ENCODE data around the gene CFDP1.

CFDP1 gene

DNA sequence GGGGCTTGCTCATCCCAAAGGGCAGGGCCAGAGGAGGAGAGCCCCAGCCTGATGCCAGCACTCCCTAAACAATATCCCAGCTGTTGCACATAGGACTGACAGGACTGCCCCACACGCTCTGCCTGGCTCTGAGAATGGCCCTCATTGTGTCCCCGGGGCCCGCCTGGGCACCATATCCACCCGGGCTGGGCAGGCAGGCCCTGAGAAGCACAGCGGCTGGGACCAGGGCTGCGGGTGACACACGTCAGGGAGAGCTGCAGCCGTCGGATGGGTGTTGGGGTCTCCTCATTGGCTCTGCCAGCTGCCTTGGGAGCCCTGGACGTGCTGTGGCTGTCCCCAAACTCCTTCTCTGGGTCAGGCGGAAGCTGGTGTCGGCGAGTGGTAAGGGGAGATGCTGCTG is 186.1 kb downstream of the CFDP1 start:
- no peak for DNase-seq (ENCODE audit: low read depth, low spot score)
- CTCF ChIA-PET, result interaction anchor here (0.6 to 1.6 kb wide), 3 partner anchors 11 to 138 kb away, joined by 3 to 4 read pairs (median 4); no protein-coding TSS in a partner anchor
- H3K4me3 ChIP-seq (ENCODE audit: low read depth, low read length), result no peak overlapping the region
- POLR2A ChIA-PET, result interaction anchor here (1.1 kb wide), 1 partner anchor 16 kb away, joined by 3 read pairs; no protein-coding TSS in a partner anchor
- TF ChIP-seq, protein P1, sequence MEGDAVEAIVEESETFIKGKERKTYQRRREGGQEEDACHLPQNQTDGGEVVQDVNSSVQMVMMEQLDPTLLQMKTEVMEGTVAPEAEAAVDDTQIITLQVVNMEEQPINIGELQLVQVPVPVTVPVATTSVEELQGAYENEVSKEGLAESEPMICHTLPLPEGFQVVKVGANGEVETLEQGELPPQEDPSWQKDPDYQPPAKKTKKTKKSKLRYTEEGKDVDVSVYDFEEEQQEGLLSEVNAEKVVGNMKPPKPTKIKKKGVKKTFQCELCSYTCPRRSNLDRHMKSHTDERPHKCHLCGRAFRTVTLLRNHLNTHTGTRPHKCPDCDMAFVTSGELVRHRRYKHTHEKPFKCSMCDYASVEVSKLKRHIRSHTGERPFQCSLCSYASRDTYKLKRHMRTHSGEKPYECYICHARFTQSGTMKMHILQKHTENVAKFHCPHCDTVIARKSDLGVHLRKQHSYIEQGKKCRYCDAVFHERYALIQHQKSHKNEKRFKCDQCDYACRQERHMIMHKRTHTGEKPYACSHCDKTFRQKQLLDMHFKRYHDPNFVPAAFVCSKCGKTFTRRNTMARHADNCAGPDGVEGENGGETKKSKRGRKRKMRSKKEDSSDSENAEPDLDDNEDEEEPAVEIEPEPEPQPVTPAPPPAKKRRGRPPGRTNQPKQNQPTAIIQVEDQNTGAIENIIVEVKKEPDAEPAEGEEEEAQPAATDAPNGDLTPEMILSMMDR (IDR thresholded peaks at IDR 0.05; ENCODE audit: insufficient read depth, low read length, missing control alignments), result no peak

DNA sequence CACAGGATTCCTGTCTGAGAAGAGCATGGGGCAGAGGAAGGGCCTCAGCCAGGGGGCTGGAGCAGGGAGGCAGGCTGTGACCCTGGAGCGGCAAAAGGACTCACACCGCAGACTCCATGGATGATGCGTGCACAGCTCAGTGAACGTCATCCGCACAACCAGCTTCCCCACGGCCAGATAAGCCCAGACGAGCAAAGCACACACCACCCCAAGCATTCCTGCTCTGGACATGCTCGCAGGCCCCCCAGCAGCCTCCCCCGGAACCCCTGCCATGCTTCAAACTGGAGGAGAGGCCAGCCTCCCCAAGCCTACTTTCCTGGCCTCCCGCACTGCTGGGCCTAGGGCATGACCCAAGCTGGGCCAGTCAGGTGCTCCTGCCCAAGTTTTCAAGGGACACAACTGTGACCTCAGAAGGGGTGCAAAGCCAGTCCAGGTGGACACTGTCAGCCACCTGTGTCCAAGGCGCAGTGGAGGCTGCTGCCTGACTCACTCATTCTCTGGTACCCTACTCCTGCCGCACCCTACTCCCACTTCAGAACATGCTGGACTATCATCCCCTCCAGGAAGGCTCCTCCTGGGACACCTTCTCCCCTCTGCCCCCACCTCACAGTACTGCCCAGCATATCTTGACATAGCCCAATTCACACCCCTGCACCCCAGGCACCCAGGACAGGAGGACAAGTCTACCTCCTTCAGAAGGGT is 186.6 kb downstream of the CFDP1 start:
- DNase-seq (ENCODE audit: low read depth, low spot score), result no peak
- CTCF ChIA-PET, result interaction anchor here (1.1 to 4.2 kb wide), 3 partner anchors 10 to 142 kb away, joined by 3 to 29 read pairs (median 4); no protein-coding TSS in a partner anchor
- no peak overlapping the region for H3K4me3 ChIP-seq (ENCODE audit: low read depth, low read length)
- TF ChIP-seq, protein P1 (IDR thresholded peaks at IDR 0.05; ENCODE audit: insufficient read depth, low read length, missing control alignments), result no peak
- POLR2A ChIA-PET, result interaction anchor here (1.1 kb wide), 1 partner anchor 17 kb away, joined by 3 read pairs; no protein-coding TSS in a partner anchor

DNA sequence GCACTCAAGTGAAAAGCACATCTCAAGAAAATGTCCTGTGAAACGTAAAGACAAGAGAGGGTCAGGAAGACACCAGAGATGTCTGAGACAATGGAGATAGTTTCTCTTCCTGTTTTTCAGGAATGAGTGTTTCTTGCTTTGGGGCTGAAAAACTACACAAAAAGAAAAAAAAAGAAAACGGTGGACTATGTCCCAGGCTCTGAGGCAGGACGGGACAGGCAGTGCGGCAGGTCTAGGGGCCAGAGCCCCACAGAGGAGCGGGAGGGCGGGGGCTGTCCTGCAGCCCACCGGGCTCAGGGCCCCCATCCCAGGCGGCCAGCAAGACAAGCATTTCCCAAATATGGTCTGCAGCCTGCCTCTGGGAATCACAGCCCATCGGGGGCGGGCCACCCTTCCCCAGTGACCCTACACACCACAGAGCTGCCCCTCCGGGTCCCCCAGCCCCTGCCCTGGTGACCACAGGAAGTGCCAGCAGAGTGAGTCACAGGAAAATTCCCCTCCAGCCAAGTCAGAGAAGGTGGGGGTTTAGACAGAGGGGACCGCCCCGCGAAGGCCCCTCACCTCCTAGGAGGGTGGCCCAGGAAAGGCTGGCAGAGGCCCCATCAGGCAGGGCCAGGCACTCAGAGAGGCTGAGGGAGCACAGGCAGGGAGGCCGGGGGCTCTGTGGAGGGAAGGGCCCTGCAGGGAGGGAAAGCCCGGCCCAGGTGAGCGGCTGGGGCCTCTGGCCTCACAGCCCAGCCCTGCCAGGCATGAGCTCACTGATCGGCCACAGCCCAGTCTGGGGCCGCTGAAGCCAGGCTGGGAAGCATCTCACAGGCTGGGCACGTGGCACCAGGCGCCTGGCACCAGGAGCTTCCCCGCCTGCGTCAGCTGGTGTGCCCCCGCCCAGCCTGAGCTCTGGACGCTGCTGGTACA is 188.2 kb downstream of the CFDP1 start:
- ChIA-PET POLR2A (interaction anchor here (0.7 to 2.1 kb wide), 9 partner anchors 9 to 140 kb away, joined by 3 to 16 read pairs (median 4); no protein-coding TSS in a partner anchor), CTCF (interaction anchor here (1.0 to 4.2 kb wide), 5 partner anchors 12 to 162 kb away, joined by 3 to 29 read pairs (median 3); no protein-coding TSS in a partner anchor)

DNA sequence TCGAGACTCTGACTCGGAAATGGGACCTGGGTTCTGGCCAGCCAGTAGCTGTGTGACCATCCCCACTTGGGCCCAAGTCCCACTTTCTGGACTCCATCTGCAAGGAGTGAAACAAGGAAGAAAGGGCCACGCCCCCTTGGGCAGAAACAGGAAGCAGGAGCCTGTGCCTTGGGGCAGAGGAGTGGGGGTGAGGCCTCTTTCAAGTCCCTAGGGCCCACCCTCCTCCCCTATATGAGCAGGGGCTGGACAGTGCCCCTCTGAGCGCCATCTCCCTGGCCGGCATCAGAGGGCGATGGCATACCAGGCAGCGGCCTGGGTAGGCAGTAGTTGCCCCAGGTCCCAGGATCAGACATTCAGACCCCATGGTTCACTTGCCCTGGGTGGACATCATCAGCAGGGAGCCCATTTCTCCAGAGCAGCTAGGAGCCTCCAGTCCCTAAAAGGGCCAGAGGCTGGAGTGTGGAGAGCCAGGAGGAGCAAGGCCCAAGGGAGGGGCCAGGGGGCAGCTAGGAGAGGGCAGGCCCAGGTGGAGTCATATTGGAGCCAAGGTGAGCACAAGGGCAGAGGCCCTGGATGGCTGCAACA is 189.0 kb downstream of the CFDP1 start:
- DNase-seq (ENCODE audit: low read depth, low spot score), result no peak
- H3K4me3 ChIP-seq (ENCODE audit: low read depth, low read length), result no peak overlapping the region
- TF ChIP-seq, protein P1 (IDR thresholded peaks at IDR 0.05; ENCODE audit: insufficient read depth, low read length, missing control alignments), result no peak
- ChIA-PET POLR2A (interaction anchor here (1.0 to 2.1 kb wide), 4 partner anchors 11 to 134 kb away, joined by 4 to 16 read pairs (median 8); no protein-coding TSS in a partner anchor), CTCF (interaction anchor here (0.8 to 4.2 kb wide), 7 partner anchors 11 to 163 kb away, joined by 3 to 29 read pairs (median 5); no protein-coding TSS in a partner anchor)

More for the DNA sequence above, 188.2 kb downstream of the CFDP1 start:
- TF ChIP-seq, protein P1 (IDR thresholded peaks at IDR 0.05; ENCODE audit: insufficient read depth, low read length, missing control alignments), result no peak
- DNase-seq (ENCODE audit: low read depth, low spot score), result peak; percentile 87
- peak overlapping the region; percentile 25 for H3K4me3 ChIP-seq (ENCODE audit: low read depth, low read length)

Data from AG04449 (cell line).